ENCODE measurements around the gene UQCR10.

UQCR10 gene

DNA sequence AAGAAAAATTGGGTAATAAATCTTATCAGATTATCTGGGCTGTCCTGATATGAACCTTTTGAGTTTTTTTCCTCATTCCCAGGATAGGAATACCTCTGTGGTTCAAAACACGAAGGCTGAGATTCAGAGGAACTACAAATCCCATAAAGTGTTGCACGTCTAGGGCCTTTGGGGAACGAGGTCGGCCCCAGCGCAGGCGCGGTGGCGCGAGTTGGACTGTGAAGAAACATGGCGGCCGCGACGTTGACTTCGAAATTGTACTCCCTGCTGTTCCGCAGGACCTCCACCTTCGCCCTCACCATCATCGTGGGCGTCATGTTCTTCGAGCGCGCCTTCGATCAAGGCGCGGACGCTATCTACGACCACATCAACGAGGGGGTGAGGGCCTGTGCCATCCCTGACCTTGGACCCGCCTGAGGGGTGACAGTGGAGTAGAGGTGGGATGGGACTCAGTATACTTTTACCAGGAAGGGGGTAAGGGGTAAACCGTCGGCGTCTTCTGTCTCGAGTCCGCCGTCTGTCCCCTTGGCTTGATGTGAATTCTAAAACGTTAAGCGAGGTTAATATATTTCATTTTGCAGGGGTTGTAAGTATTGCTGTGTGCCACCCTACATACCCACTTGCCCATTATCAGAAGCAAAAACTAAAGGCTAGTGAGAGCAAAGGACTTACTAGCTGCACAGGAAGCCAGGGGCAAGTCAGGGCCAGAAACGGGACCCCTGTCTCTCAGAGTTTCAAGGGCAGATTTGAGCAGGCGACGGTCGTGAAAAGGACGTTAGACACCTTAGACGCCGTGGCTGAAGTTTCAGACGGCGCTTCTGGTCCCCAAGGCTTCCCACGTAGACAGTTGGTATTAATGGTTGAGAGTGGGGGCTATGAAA is at the start of gene UQCR10:
UQCR10 (plus strand) TSS at position 199 of the 881 bp plus-strand sequence; CDS start at position 229, 30 bp downstream.
- peak; percentile 100 for DNase-seq

DNA sequence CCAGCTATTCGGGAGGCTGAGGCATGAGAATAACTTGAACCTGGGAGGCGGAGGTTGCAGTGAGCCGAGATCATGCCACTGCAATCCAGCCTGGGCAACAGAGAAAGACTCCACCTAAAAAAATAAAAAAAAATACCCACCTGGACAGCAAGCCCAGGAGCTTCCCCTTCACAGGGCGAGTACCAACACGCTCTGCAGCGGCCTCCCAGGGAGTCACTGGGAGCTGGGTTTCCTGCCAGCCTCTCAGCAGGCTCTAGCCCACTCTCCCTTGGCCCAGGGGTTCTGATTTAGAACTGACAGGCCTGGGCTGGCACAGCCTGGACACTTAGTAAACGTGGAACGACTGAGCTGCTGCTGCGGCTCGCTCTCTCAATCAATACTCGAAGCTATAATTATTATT is 49.4 kb upstream of the UQCR10 start:
- no peak for DNase-seq

DNA sequence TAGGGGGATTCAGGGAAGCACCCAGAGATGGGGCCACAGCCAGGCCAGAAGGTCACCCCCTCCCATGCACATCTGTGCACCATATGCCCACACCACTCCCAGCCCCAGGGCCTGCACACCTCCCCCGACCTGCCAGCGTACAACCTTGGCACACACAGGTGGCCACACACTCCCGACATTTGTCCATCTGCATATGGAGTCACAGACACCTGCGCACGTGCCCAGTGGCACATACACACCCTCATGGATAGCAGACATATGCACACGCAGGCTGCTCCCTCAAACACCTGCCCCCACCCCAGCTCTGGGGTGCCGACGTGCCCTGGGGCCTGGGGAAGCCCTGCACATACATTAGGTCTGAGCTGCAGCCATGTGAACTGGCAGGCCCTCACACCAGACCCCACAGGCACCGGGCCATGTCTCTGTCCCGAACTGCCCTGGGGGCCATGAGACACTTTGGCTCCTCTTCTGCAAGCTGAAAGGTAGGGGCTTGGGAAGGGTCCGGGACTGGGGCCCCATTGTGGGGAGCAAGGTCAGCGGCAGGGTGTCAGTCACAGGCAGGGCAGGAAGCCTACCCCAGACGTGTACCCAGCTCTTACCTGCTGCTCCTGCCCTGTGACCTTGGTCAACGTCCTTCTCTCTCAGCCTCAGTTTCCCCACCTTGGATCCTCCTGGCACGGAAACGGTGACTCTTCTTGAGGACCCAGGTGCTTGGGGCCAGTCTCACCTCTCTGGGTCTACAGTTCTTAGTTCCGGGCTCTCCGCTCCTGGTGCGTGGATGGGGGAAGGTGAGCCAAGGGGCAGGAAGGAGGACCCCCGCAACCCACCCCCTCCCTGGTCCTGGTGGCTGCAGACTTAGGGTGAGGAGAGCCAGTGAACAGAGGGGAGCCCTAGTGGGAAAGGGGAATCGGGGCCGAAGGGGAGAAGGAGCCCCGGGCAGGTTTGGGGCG is 47.9 kb upstream of the UQCR10 start:
- peak; percentile 24 for DNase-seq

DNA sequence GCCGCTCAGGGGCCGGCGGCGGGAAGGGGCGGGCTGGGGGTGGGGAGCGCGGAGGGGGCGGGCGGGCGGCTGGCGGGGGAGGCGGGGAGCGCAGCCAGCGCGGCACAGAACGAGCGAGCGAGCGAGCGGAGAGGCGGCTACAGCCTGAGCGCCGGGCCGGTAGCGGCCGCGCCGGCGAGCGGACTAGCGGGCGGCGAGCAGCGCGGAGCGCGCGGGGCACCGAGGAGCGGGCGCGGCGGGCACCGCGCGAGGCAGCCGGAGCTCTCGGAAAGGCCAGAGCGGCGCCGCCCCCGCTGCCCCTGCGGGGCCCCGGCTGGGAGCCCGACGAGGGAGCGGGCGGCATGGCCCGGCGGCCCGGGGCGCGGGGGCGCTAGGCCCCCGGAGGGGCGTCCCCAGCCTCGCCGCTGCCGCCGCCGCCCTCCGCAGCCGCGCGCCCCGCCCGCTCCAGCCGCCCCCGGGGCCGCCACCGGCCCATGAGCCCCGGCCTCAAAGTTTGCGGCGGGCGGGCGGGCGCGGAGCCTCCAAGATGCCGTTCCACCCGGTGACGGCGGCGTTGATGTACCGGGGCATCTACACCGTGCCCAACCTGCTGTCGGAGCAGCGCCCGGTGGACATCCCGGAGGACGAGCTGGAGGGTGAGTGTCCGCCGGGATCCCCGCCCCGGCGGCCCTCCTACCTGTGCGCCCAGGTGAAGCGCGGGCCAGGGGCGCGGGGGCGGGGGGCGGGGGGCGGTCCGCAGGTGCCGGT is 47.1 kb upstream of the UQCR10 start, which contains the start of gene CABP7:
CABP7 (plus strand) TSS at position 105 of the 747 bp plus-strand sequence; CDS start at position 527, 422 bp downstream.
- no peak for DNase-seq

DNA sequence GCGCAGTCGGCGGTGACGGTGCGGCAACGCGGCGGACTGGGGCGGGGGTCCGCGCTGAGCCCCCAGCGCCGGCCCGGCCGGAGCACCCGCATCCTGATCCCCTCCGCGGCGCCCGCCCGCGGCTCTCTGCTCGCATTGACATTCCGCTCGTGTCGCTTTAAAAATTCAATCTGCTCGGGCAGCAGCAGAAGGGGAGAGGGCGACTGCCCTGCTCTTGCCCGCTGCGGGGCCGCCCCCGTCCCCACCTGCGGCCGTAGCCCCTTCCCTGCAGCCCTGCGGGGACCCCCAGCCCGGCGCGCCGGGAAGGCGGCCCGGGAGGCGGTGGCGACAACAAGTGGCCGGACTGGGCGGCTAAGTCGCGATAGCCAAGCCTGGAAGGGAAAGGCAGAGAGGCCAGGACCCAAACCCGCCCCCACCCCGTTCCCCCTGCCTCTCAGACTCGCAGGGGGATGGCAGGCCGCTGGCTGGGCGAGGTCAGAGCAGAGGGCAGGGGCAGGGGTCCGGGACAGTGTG is 46.3 kb upstream of the UQCR10 start:
- no peak for DNase-seq

DNA sequence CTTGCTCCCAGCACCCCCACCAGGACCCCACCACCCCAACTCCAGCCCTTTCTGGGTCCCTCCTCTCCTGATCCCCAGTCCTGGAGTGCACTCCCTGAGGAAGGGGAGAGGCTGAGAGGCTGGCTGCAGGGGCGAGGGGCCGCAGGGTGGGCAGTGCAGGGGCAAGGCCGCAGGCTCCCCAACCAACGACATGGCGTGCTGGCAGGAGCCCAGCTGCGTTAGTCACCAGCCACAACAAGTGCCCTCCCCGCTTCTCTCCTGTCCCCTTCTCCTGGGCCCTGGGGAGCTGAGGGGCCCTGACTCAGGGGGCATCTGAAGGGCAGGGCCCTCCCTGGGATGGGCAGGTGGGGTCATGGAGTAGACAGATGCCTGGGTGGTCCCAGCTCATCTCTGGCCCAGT is 45.0 kb upstream of the UQCR10 start:
- DNase-seq = no peak

DNA sequence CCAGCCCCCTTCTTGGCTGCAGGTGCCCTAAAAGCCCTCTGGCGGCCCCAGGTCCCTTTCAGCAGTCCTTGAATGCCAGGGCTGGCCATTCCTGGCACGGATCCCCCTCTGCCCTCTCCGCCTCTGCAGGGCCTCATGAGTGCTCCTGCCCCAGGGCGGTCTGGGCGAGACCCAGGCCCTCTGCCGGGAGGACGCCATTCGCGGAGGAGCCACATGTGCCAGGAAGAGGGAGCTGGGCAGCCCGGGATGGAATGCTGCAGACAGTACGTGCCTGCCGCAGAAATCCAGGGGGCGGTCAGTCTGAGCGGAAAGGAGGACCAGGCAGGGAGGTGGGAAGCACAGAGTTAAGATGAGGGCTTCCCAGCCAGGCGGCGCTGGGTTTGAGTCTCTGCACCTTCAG is 44.6 kb upstream of the UQCR10 start:
- no peak for DNase-seq

DNA sequence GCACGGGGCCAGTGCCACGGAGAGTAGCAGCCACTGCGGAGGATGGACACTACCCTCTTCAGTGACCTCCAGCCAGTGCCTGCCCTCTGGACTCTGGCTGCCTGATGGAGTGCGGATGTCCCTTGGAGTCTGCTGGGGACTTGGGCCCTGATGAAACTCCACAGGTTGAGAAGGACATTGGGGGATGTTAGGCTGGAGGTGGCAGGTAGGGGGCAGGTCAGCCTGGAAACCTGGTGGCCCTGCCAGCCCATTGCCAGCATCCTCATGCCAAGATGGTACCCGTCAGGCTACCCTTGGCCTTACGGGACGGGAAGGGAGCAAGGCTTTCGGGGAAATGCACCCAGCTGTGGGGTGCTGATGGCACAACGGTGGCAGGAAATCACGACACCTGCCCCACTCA is 43.4 kb upstream of the UQCR10 start:
- no peak for DNase-seq

DNA sequence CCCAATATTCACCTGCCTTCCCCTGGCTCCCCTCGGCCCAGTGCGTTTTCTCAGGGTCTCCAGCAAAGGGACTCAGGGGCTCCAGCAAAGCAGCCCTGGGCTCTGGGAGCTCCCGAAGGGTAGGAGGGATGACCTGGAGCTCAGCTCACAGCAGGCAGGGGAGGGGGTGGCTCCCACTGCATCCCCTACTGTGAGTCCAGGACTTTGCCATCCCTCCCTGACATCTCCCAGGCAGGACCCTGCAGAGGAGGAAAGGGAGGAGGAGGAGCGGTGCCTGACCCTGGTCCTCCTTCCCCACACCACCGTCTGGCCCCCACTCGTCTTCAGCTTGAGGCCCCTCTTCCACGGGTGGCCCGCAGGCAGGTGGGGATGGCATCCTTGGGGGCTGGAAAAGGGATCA is 42.3 kb upstream of the UQCR10 start:
- no peak for DNase-seq

DNA sequence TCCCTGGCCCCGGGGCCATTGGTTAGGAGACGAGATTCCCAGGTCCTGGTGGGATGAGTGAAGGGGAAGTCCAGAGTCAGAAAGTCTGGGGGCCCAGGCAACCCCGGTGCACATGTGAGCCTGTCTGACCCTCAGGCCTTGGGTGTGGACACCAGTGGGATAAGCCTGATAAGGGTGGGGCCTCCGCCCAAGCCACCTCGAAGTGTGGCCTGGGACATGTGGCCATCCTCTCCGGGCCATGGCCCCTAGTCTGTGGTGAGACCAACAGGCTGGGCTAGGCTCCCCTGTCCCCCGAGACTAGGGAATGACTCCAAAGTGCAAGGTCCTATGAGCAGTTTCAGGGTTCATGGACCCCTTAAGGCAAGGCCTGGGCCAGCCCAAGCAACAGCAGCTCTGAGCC is 41.1 kb upstream of the UQCR10 start:
- DNase-seq = no peak

DNA sequence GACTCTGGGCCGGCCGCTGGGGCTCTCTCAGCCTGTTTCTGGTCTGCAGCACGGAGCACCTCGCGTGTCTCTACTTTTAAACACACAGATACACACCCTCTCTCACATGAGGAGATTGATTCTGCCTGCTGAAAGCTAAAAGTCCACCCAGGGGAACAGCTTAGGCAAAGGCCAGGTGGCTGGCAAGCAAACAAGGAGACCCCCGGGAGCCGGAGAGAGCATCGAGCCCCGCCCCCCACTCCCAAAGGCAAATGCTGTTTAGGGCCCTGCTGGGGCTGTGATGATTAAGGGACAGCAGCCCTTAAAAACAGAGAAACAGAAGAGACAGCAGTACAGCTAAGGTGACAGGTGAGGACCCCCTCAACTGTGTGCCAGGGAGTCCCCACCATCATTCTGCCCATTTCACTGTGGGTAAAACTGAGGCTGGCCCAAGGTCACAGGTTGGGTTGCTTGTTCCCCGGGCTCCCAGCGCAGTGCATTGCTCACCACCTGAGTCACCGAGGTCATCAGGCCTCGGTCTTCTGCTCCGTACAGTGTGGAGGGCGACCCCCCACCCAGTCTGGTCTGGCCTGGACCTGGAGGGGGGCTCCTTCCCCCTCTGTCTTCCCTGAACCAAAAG is 40.5 kb upstream of the UQCR10 start:
- peak; percentile 37 for DNase-seq

DNA sequence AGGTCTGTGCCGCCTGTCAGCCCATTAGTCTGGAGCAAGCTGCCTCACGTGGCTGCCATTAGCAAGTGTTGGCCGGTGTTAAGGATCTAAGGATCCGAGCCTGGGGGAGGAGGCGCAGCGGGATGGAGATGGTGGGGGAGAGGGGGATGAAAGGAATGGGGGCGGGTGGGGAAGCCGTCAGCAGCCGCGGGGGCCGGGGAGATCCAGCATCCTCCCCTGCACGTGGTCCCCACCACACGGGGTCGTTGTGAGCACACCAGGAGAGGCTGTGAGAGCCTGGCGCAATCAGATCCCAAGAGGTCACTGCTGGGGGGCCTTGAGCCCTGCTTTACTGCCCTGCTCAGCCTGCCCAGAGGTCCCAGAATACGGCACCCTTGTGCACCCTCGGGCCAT is 40.0 kb upstream of the UQCR10 start:
- DNase-seq = peak; percentile 42

DNA sequence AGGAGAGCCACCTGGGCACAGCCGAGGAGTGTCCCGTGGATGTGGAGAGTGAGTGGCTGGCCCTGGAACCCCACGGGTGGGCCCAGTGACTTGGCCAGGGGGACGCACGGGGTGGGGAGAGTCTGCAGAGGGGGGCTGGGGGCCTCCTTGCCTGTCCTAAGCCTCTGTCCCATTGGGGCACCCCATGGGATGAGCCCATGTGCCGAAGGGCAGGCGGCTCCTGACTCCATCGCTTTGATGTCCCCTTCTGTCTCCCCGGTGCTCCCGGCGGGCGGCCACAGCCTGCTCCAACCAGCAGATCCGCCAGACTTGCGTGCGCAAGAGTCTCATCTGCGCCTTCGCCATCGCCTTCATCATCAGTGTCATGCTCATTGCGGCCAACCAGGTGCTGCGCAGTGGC is 38.0 kb upstream of the UQCR10 start:
- no peak for DNase-seq

DNA sequence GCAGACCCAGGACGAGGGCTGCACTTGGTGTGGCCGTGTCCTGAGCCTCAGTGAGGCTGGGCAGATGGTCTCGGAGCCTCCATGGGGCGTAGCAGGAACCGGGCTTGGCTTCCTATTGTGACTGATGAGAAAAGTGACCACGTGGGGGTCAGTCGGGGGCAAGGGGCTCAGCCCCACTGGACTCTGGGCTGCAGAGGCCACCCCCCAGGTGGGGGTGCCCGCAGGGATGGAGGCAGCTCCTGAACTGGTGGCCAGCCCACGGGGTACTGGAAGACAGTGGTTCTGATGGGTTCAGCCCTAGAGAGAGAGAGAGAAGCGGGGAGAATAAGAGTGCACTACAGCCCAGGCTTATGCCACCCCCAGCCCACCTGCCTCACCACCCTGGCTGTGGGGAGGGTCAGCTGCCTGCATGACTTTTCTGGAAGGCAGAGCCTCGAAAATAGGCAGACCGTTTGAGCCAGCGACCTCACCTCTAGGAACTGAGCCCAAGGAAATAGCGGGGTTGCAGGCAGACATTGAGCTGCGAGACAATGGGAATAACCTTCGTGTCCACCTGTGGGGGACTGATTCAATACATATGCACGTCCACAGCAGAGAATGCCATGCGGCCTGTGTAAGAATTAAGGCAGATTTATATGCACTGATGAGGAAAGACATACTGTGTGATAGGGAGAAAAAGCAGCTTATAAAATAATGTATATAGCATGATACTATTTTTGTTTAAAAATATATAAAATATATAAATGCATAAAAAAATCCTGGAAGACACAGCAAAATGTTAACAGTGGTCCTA is 35.9 kb upstream of the UQCR10 start:
- DNase-seq = no peak

DNA sequence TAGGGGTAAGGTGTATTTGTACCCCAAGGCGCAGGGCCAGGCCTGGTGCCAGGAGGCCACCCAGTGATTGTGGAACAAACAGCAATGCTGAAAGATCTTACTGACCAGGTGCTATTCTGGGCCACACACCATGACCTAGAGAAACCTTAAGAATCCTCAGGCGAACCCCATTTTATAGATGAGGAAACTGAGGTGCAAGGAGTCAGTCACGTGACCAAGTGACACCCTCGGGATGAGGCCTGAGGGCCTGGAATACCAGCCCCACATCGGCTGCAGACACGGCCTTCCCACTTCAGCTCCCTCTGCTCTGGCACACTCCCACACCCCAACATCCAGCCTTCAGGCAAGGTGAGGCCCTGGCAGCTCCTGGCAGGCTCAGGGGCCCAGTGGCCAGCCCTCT is 34.3 kb upstream of the UQCR10 start:
- DNase-seq = no peak

DNA sequence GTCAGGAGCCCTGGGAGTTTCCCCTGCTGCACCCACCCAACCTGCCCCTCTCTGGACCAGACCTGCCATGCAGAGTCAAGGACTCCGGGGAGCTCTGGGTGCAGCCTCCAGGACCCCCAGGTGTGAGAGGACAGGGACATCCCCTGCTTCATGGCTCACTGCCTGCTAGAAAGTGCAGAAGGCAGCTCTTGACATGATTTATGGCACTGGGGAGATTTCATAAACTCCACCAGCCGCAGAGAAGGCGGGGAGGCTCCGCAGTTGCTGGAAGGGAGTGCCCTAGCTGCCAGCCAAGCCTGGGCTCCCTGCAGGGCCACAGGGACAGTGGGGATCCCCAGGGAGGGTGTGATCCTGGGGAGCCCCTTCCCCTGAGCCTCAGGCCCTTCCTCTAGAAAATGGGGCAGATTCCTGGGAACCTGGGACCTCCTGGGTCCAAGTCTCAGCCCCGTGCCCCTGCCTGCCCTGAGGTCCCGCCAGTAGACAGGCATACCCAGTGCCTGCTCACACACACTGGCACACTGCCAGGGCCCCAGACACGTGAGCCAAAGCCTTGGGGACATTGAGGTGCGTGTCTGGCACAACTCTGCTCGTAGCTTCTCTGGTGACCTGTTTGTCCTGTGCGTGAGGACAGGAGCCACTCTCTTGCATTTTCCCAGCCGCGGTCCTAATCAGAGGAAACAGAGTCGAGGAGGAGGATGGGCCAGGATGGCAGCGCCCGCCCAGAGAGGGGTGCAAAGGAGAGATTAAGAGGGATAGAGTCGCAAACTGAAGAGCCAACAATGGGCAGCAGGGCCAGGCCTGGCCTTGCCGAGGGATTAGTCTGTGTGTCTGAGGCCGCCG is 33.6 kb upstream of the UQCR10 start:
- DNase-seq = peak; percentile 39

DNA sequence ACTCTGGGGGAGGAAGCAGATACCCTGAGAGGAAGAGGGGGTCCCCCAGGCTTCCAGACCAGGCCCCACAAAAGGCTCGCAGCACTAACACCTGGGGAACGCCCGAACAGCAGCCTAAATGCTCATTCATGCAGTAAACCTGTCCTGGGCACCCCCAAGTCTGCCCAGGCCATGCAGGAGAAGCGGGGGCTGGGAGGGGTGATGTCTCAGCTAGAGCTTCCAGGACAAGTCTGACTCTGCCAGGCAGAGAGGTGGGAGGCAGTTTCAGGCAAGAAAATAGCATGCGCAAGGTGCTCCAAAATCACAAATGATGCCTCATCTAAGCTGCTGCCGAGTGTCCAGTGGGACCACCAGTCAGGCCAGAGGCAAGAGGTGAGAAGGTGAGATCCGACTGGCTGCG is 32.8 kb upstream of the UQCR10 start:
- DNase-seq = no peak

DNA sequence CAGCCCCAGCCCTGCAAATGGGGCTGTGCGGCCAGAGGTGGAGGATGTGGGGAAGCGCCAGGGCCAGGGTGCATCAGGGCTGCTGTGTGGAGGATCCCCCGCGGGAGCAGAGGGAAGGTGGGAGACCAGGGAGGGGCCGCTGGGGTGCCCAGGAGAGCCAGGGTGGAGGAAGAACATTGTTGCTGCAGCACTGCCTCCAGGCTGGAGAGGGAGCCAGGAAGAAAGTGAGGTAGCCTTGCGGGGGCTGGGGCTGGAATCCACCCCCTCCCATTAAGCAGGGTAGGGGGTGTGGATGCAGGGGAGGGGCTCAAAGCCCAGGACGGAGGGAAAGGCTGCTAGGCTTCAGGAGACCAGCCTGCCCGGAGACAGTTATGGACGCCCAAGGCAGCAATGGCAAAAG is 32.3 kb upstream of the UQCR10 start:
- DNase-seq = no peak

DNA sequence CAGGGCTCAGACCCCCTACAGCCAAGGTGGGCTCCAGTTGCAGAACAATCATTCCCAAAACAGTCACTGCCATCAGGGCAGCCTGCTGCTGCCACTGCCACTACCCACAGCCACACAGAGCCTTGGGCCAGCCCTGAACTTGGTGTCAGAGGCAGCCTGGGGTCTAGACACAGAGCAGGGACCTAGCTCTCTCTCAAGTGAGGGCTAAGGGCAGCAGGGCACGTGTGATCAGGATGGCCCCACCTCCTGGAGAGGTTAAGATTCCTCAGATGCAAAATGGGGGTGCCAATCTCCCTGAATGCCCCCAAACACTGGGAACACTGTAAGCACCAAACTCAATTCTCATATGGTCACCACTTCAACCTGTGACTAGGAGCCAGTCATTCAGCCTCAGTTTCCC is 31.8 kb upstream of the UQCR10 start:
- no peak for DNase-seq

All from retina (tissue), 1 donor.